Measurements from ENCODE around the gene ANGPTL2.

GRCh38 chr9:127092041-127092608 is 30.3 kb downstream of the ANGPTL2 start:
- no peak for TF ChIP-seq CTCF (IDR thresholded peaks at IDR 0.05; ENCODE audit: low read depth, low read length, poor library complexity, severe bottlenecking)
- no peak for TF ChIP-seq EZH2phosphoT487 (IDR thresholded peaks at IDR 0.05; ENCODE audit: borderline replicate concordance, low read length)
